ENCODE measurements around the gene GPR176. TPM values are rescaled to one million over a fixed set of nuclear protein-coding genes. Genes with fewer than 3 reads are reported as not detected.
"Not testable (repeated sequence)": the region's sequence is repeated elsewhere in the genome, so short reads cannot be mapped to it uniquely, and the experiment has no call there.

The GPR176 gene
- total RNA-seq, 1 donor from 2014 or later: 35.4 TPM

DNA sequence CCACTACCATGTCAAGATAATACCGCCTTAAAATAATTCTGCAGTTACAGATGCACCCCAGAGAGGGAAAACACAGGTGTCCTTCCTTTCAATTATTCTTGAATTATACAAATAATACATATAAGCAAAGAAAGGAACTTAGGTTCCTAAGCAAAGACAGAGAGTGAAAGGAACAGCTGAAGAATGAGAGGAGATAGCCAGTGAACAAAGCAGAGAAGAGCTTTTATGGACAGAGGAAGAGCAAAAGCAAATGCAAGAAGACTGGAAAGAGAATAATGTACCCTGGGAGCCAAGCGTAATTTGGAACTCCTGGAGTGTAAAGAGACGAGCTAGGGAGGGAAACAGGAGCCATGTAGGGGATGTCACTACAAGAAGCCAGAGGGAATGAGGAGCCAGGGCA is 21.7 kb downstream of the GPR176 start:
- no peak overlapping the region for H3K9ac ChIP-seq (ENCODE audit: low read length)
- peaks cover 53% of the 10 kb centered on the region for H4K20me1 ChIP-seq (ENCODE audit: insufficient read depth, low read length)

DNA sequence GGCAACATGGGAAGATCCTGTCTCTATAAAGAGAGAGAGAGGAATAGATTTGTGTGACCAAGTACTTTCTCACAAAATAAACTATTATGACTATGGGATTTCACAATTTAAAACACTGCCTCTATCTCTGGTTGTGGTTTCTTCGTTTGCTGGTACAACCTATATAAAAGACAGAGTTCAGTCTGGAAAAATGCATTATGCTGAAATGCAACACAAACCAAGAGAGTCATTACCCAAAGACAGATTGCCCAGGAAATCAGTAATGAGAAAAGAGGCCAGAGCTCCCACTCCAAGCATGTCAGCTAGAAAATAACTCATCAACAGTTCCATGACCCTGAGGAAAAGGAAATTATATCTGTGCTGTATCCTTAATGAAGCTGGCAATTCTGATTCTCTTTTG is 23.2 kb downstream of the GPR176 start:
- Mint-ChIP-seq H3K36me3 (ENCODE audit: low read depth, unreplicated experiment) (peaks cover 6% of the 10 kb centered on the region), H3K4me3 (ENCODE audit: unreplicated experiment) (no peak overlapping the region), H3K27me3 (ENCODE audit: low read depth, unreplicated experiment) (no peaks in the 10 kb centered on the region), H3K27ac (ENCODE audit: unreplicated experiment) (no peak overlapping the region), H3K9me3 (ENCODE audit: unreplicated experiment) (peaks cover 5% of the 10 kb centered on the region), H3K4me1 (ENCODE audit: low read depth, unreplicated experiment) (peaks cover 15% of the 10 kb centered on the region)
- no peaks in the 10 kb centered on the region for H3K27me3 ChIP-seq (ENCODE audit: insufficient read depth, low read length)
- no peak overlapping the region for H2AFZ ChIP-seq (ENCODE audit: low read depth, low read length)
- no peak overlapping the region for H3K27ac ChIP-seq (ENCODE audit: low read depth, low read length)
- H3K4me3 ChIP-seq (ENCODE audit: insufficient read depth, low read depth, low read length): no peak overlapping the region
- FAIRE-seq (no peak), DNase-seq (ENCODE audit: low read depth) (peak; percentile 81)
- H3K79me2 ChIP-seq (ENCODE audit: insufficient read depth, low read length): peaks cover 67% of the 10 kb centered on the region
- no peaks in the 10 kb centered on the region for H3K36me3 ChIP-seq (ENCODE audit: insufficient read depth, low read length)
- H4K20me1 ChIP-seq (ENCODE audit: insufficient read depth, low read length): peaks cover 41% of the 10 kb centered on the region
- peak overlapping the region; percentile 21 for H3K4me2 ChIP-seq (ENCODE audit: low read length)
- H3K9me3 ChIP-seq (ENCODE audit: insufficient read depth, low read depth, low read length): no peaks in the 10 kb centered on the region
- H3K4me1 ChIP-seq (ENCODE audit: insufficient read depth, low read length): peaks cover 16% of the 10 kb centered on the region
- no peak overlapping the region for H3K9ac ChIP-seq (ENCODE audit: low read length)
- no peak for TF ChIP-seq EZH2 (IDR thresholded peaks at IDR 0.05; ENCODE audit: insufficient read depth, low read length)
- TF ChIP-seq, protein P1, sequence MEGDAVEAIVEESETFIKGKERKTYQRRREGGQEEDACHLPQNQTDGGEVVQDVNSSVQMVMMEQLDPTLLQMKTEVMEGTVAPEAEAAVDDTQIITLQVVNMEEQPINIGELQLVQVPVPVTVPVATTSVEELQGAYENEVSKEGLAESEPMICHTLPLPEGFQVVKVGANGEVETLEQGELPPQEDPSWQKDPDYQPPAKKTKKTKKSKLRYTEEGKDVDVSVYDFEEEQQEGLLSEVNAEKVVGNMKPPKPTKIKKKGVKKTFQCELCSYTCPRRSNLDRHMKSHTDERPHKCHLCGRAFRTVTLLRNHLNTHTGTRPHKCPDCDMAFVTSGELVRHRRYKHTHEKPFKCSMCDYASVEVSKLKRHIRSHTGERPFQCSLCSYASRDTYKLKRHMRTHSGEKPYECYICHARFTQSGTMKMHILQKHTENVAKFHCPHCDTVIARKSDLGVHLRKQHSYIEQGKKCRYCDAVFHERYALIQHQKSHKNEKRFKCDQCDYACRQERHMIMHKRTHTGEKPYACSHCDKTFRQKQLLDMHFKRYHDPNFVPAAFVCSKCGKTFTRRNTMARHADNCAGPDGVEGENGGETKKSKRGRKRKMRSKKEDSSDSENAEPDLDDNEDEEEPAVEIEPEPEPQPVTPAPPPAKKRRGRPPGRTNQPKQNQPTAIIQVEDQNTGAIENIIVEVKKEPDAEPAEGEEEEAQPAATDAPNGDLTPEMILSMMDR (IDR thresholded peaks at IDR 0.05; ENCODE audit: insufficient read depth, low read depth, low read length): no peak

More for the DNA sequence above, 21.7 kb downstream of the GPR176 start:
- no peaks in the 10 kb centered on the region for H3K27me3 Mint-ChIP-seq (ENCODE audit: low read depth, unreplicated experiment)
- Histone ChIP-seq H2AFZ (ENCODE audit: low read depth, low read length) (no peak overlapping the region), H3K27me3 (ENCODE audit: insufficient read depth, low read length) (no peaks in the 10 kb centered on the region), H3K27ac (ENCODE audit: low read depth, low read length) (no peak overlapping the region), H3K4me1 (ENCODE audit: insufficient read depth, low read length) (peaks cover 16% of the 10 kb centered on the region), H3K36me3 (ENCODE audit: insufficient read depth, low read length) (no peaks in the 10 kb centered on the region), H3K9me3 (ENCODE audit: insufficient read depth, low read depth, low read length) (no peaks in the 10 kb centered on the region), H3K79me2 (ENCODE audit: insufficient read depth, low read length) (peaks cover 72% of the 10 kb centered on the region), H3K4me3 (ENCODE audit: insufficient read depth, low read depth, low read length) (no peak overlapping the region), H3K4me2 (ENCODE audit: low read length) (no peak overlapping the region)
- DNase-seq (ENCODE audit: low read depth) (no peak), FAIRE-seq (no peak)
- no peaks in the 10 kb centered on the region for H3K9me3 Mint-ChIP-seq (ENCODE audit: unreplicated experiment)
- H3K27ac Mint-ChIP-seq (ENCODE audit: unreplicated experiment): no peak overlapping the region
- TF ChIP-seq, protein P1 (IDR thresholded peaks at IDR 0.05; ENCODE audit: insufficient read depth, low read depth, low read length): no peak
- no peak for TF ChIP-seq EZH2 (IDR thresholded peaks at IDR 0.05; ENCODE audit: insufficient read depth, low read length)
- no peak overlapping the region for H3K4me3 Mint-ChIP-seq (ENCODE audit: unreplicated experiment)
- peaks cover 3% of the 10 kb centered on the region for H3K36me3 Mint-ChIP-seq (ENCODE audit: low read depth, unreplicated experiment)
- H3K4me1 Mint-ChIP-seq (ENCODE audit: low read depth, unreplicated experiment): peaks cover 15% of the 10 kb centered on the region

DNA sequence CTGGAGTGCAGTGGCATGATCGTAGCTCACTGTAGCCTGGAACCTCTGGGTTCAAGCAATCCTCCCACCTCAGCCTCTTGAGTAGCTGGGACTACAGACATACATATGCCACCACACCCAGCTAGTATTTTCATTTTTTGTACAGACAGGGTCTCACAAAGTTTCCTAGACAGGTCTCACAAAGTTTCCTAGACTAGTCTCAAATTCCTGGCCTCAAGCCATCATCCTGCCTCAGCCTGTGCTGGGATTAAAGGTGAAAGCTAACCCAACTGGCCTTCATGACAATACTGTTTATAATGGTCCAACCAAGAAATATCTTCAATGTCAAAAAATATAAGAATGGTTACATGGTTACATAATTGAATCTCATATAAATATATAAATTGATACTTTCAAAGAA is 24.0 kb downstream of the GPR176 start:
- FAIRE-seq (no peak), DNase-seq (ENCODE audit: low read depth) (no peak)
- peaks cover 6% of the 10 kb centered on the region for H3K36me3 Mint-ChIP-seq (ENCODE audit: low read depth, unreplicated experiment)
- Histone ChIP-seq H4K20me1 (ENCODE audit: insufficient read depth, low read length) (peaks cover 37% of the 10 kb centered on the region), H2AFZ (ENCODE audit: low read depth, low read length) (no peak overlapping the region), H3K4me2 (ENCODE audit: low read length) (no peak overlapping the region), H3K4me3 (ENCODE audit: insufficient read depth, low read depth, low read length) (no peak overlapping the region), H3K27ac (ENCODE audit: low read depth, low read length) (no peak overlapping the region), H3K27me3 (ENCODE audit: insufficient read depth, low read length) (no peaks in the 10 kb centered on the region), H3K79me2 (ENCODE audit: insufficient read depth, low read length) (peaks cover 65% of the 10 kb centered on the region), H3K9me3 (ENCODE audit: insufficient read depth, low read depth, low read length) (no peaks in the 10 kb centered on the region), H3K9ac (ENCODE audit: low read length) (no peak overlapping the region), H3K4me1 (ENCODE audit: insufficient read depth, low read length) (peaks cover 16% of the 10 kb centered on the region), H3K36me3 (ENCODE audit: insufficient read depth, low read length) (no peaks in the 10 kb centered on the region)
- TF ChIP-seq EZH2 (IDR thresholded peaks at IDR 0.05; ENCODE audit: insufficient read depth, low read length): no peak
- TF ChIP-seq, protein P1 (IDR thresholded peaks at IDR 0.05; ENCODE audit: insufficient read depth, low read depth, low read length): no peak
- peaks cover 5% of the 10 kb centered on the region for H3K9me3 Mint-ChIP-seq (ENCODE audit: unreplicated experiment)
- no peak overlapping the region for H3K4me3 Mint-ChIP-seq (ENCODE audit: unreplicated experiment)
- no peaks in the 10 kb centered on the region for H3K27me3 Mint-ChIP-seq (ENCODE audit: low read depth, unreplicated experiment)
- peaks cover 15% of the 10 kb centered on the region for H3K4me1 Mint-ChIP-seq (ENCODE audit: low read depth, unreplicated experiment)
- no peak overlapping the region for H3K27ac Mint-ChIP-seq (ENCODE audit: unreplicated experiment)

DNA sequence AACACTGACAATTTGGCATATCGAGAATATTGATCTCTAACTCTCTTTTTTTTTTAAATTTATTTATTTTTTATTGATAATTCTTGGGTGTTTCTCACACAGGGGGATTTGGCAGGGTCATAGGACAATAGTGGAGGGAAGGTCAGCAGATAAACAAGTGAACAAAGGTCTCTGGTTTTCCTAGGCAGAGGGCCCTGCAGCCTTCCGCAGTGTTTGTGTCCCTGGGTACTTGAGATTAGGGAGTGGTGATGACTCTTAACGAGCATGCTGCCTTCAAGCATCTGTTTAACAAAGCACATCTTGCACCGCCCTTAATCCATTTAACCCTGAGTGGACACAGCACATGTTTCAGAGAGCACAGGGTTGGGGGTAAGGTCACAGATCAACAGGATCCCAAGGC is 27.0 kb downstream of the GPR176 start:
- H3K9me3 ChIP-seq (ENCODE audit: insufficient read depth, low read depth, low read length); H3K4me2 ChIP-seq (ENCODE audit: low read length); H3K36me3 ChIP-seq (ENCODE audit: insufficient read depth, low read length); FAIRE-seq; H3K36me3 Mint-ChIP-seq (ENCODE audit: low read depth, unreplicated experiment); H3K4me3 Mint-ChIP-seq (ENCODE audit: unreplicated experiment); H3K27ac Mint-ChIP-seq (ENCODE audit: unreplicated experiment); H3K9ac ChIP-seq (ENCODE audit: low read length); H3K27ac ChIP-seq (ENCODE audit: low read depth, low read length); H3K4me3 ChIP-seq (ENCODE audit: insufficient read depth, low read depth, low read length); DNase-seq (ENCODE audit: low read depth); H2AFZ ChIP-seq (ENCODE audit: low read depth, low read length); H3K27me3 ChIP-seq (ENCODE audit: insufficient read depth, low read length); H3K27me3 Mint-ChIP-seq (ENCODE audit: low read depth, unreplicated experiment); H3K9me3 Mint-ChIP-seq (ENCODE audit: unreplicated experiment): not testable (repeated sequence)
- H3K4me1 Mint-ChIP-seq (ENCODE audit: low read depth, unreplicated experiment): peaks cover 21% of the 10 kb centered on the region
- peaks cover 60% of the 10 kb centered on the region for H3K79me2 ChIP-seq (ENCODE audit: insufficient read depth, low read length)
- H4K20me1 ChIP-seq (ENCODE audit: insufficient read depth, low read length): peaks cover 24% of the 10 kb centered on the region
- H3K4me1 ChIP-seq (ENCODE audit: insufficient read depth, low read length): peaks cover 14% of the 10 kb centered on the region

Data from astrocyte (in vitro differentiated cells and primary cell).